Right cardiac atrium (tissue), 5 donors: Measurements from ENCODE around the gene PGA5. TPM values are rescaled to one million over a fixed set of nuclear protein-coding genes. Genes with fewer than 3 reads are reported as not detected.

Experiments used
- ATAC-seq, 2 donors: fragments of 200-7000 bp; cut with Tn5 transposase; one replicate each; pipeline versions ENCODE4 v1.8.0 to v1.9.1; 2020; ENCODE audit warnings: moderate library complexity in 2 of 2, mild to moderate bottlenecking in 1 of 2
- DNase-seq, 3 donors: peaks; one replicate each; pipeline ENCODE4 v3.0.0-alpha.2; 2020
- H3K27ac ChIP-seq: one replicate; pipeline ENCODE4 v1.5.1; 2013; ENCODE audit warnings: mild to moderate bottlenecking, low read length, control low read depth, moderate library complexity
- H3K27me3 ChIP-seq: one replicate; pipeline ENCODE4 v1.6.1; 2013; ENCODE audit not compliant: control insufficient read depth, insufficient read depth
- H3K4me1 ChIP-seq: one replicate; pipeline ENCODE4 v1.6.1; 2013; ENCODE audit warnings: low read length; ENCODE audit not compliant: control insufficient read depth, insufficient read depth
- H3K4me3 ChIP-seq: one replicate; pipeline ENCODE4 v1.5.1; 2013; ENCODE audit warnings: low read length, control low read depth
- H3K9me3 ChIP-seq: one replicate; pipeline ENCODE4 v1.6.1; 2013; ENCODE audit warnings: low read length; ENCODE audit not compliant: control insufficient read depth
- WGBS: extraction: QIAGEN DNeasy Blood & Tissue Kit; methylation state at CpG from one replicate; pipeline ENCODE4 v1.1.7; 2013; 5-methylcytosine and 5-hydroxymethylcytosine counted together
- intact Hi-C, 4 donors: fragments of 100-400 bp; cut with DNase I; formaldehyde crosslinking; loops; one replicate each; pipeline versions ENCODE4 v1.11.0 to v1.14.0; 2022 to 2023
- polyA plus RNA-seq: library from polyadenylated mRNA; stranded (reverse); fragments of 200-250 nt; gene quantifications from one replicate; pipeline ENCODE4 v1.2.3, GENCODE V29; 2013
- total RNA-seq, 4 donors: library from RNA; stranded (reverse); fragmentation: NEBNext Ultra II Directional; extraction: Animal tissue kit (Norgen Biotek cat#: 25700); gene quantifications; one replicate each; pipeline ENCODE4 v1.2.1, GENCODE V29; 2021
- donor health status: healthy with polysubstance abuse.
- donor health status: DM: no; HTN: yes; CAD: no.
- donor health status: DM: no; HTN: no; CAD: no.
- donor health status: DM: no; HTN: yes; CAD: no; lungs with severe emphysema.
- donor health status: DM: yes; HTN: yes; CAD: no.

Gene PGA5
- total and polyA plus RNA-seq, 5 donors: 0.54 to 3.6 (median 1.1) TPM

DNA sequence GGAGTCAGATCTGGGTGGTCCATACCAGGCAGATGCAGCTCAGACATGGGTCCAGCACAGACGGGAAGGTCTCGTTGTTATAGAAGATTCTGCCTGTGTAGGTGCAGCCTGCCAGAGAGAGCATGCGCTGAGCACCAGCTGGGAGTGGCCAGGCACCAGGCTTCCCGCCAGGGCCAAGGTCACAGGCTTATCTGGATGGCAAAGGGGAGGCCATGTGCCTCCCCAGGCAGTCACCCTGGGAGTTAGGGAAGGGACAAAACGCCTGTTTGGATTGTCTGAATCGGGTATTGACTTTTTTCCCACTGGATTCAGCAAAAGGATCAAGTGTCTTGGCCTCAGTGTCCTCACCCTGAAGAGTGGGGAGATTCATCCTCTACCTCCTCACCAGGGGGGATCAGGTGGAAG lies 26.5 kb downstream of the PGA5 start:
- DNase-seq (no peak), ATAC-seq (peak in 1 of 2 donors; percentile 39)
- intact Hi-C loops: no loop called here
- WGBS: 55% methylated on average over 6 of the region's 6 CpGs
- Histone ChIP-seq H3K27ac (no peak overlapping the region), H3K4me1 (no peaks in the 10 kb centered on the region), H3K4me3 (no peak overlapping the region), H3K9me3 (no peaks in the 10 kb centered on the region), H3K27me3 (no peaks in the 10 kb centered on the region)

DNA sequence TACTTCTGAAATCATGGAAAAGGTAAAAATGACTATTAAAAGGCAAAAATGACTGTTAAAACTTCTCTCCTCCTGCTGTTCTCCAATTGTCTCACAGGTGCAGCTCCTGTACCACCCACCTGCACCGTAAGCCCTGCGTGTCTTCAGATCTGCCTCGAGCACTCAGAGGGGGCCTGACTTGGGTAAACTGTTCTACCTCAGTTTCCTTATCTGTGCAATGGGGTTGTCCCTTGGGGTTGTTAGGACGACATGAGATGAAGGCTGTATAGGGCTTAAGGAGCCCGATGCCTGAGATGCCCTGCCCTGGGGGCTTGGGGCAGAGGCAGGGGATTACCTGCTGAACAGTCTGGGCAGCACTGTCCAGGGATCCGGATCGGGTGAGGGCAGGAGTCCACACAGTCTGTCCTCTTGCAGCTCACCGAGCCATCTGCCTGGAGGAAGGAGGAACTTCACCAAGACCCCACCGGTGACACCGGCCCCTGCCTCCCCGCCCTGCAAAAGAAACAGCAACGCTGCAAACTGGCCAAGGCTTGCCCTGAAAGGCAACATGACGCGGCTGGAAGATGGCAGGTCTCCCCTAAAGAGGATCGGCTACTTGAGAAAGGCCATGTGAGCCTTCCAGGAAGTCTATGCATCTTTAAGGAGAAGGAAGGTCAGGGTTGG lies 27.7 kb downstream of the PGA5 start:
- no peak for ATAC-seq
- H3K9me3 ChIP-seq: no peaks in the 10 kb centered on the region
- WGBS: 91% methylated on average over 15 of the region's 15 CpGs
- intact Hi-C loops: no loop called here
- no peaks in the 10 kb centered on the region for H3K27me3 ChIP-seq
- no peak overlapping the region for H3K4me3 ChIP-seq
- H3K27ac ChIP-seq: no peak overlapping the region
- no peaks in the 10 kb centered on the region for H3K4me1 ChIP-seq
- no peak for DNase-seq

DNA sequence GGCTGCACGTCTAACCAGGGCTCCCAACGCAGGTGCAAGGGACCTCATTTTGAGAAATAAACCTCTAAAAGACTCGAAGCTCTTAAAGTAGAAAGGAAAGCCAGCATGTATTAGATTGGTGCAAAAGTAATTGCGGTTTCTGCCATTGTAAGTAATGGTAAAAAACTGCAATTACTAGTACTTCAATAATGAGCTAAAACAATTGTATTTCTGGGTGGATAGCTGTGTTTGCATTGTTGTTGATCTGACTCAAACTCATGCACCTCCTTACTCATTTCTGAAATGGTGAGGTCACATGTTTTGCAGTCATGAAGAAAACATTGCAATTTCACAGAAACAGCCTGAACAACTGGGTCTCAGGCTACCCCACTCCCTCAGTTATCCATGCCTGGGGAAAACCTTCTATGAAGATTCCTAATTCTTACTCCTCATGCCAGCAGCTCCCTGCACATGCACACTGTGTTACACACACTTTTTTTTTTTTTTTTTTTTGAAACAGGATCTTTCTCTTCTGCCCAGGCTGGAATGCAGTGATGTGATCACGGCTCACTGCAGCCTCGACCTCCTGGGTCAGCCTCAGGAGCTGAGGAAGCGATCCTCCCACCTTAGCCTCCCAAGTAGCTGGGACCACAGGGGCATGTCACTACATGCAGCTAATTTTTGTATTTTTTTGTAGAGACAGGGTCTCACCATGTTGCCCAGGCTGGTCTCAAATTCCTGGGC lies 29.5 kb downstream of the PGA5 start:
- intact Hi-C loops: no loop called here
- 88% methylated on average over 7 of the region's 7 CpGs for WGBS
- H3K27ac ChIP-seq: no peak overlapping the region
- no peaks in the 10 kb centered on the region for H3K4me1 ChIP-seq
- H3K4me3 ChIP-seq: no peak overlapping the region
- ATAC-seq (no peak), DNase-seq (no peak)
- no peaks in the 10 kb centered on the region for H3K9me3 ChIP-seq
- no peaks in the 10 kb centered on the region for H3K27me3 ChIP-seq

DNA sequence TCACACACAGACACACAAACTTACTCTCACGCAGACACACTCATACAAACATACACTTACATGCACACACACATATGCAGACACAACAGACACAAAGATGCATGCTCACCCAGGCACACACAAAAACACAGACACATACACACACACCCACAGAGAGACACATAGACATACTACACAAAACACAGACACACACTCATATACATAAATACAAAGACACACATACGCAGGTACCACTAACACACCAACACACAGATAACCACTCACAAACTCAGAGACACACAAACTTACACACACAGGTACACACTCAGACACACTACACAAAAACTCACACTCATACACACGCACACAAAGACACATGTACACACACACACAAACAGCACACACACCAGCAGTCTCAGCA lies 31.8 kb downstream of the PGA5 start:
- 95% methylated on average over 3 of the region's 3 CpGs for WGBS
- intact Hi-C loops: no loop called here

DNA sequence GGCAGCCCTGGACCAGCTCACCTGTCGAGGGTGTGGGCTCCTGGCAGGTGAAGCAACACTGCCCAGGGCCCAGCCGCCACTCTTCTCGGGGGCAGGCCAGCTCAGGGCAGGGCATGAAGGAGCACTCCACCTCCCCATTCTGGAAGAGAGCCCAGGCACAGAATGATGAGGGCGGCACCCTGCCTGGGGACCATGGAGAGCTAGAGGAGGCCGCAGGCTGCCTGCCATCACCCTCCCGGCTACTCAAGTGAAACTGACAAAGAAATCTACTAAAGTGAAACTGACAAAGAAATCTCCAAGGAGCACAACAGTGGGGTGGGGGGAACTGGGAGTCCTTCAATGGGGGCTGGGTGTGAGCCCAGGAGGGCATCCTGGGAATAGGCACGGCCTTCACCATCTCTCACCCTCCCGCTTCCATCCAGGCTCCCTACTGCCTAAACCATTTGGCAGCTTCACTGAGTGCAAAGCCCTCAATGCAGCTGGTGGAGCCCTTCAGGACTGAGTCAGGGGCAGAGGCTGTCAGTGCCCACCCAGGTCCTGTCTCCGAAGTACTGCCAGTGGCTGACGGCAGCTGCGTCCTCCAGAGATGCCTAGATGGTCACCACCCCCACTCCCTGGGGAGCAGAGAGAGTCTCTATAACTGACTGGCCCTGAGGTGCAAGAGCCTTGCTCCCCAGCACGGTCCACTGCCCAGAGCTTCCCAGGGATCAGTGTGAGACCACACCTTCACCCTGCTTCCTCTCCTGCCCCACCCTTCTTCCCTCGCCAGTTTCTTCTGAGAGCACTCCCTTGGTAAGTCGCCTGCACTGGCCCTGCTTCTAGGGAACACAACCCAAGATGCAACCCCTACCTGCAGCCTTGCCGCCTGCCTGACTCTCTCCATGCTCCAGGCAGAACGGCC lies 32.5 kb downstream of the PGA5 start:
- DNase-seq (no peak), ATAC-seq (peak; percentile 22 to 37)
- 77% methylated on average over 16 of the region's 16 CpGs for WGBS
- no peak overlapping the region for H3K27ac ChIP-seq
- no peak overlapping the region for H3K4me3 ChIP-seq
- no peaks in the 10 kb centered on the region for H3K9me3 ChIP-seq
- H3K27me3 ChIP-seq: no peaks in the 10 kb centered on the region
- no peaks in the 10 kb centered on the region for H3K4me1 ChIP-seq
- intact Hi-C loops: no loop called here

More for the DNA sequence above, 31.8 kb downstream of the PGA5 start:
- Histone ChIP-seq H3K4me3 (no peak overlapping the region), H3K9me3 (no peaks in the 10 kb centered on the region), H3K27me3 (no peaks in the 10 kb centered on the region), H3K4me1 (no peaks in the 10 kb centered on the region), H3K27ac (no peak overlapping the region)
- DNase-seq (no peak), ATAC-seq (no peak)

DNA sequence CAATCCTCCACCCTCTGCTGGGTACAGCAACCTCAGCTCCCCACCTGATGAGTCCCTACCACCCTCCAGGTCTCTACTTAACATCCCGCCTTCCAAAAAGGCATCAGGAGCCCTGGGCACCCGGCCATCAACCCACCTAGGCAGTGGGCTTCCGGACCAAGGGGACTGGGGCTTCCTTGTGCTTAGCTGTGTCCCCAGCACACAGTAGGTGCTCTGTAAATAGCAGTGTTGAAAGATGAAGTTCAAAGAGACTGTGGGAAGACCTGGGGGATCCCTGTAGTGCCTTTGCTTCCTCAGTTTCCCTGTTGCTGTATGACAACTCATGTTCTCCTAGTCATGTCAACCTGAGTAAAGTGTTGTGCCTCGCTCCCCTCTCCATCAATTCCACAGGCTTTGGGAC lies 33.1 kb downstream of the PGA5 start:
- Histone ChIP-seq H3K4me1 (no peaks in the 10 kb centered on the region), H3K9me3 (no peaks in the 10 kb centered on the region), H3K4me3 (no peak overlapping the region), H3K27me3 (no peaks in the 10 kb centered on the region), H3K27ac (no peak overlapping the region)
- 94% methylated on average over 4 of the region's 4 CpGs for WGBS
- DNase-seq (no peak), ATAC-seq (no peak)
- intact Hi-C loops: no loop called here

DNA sequence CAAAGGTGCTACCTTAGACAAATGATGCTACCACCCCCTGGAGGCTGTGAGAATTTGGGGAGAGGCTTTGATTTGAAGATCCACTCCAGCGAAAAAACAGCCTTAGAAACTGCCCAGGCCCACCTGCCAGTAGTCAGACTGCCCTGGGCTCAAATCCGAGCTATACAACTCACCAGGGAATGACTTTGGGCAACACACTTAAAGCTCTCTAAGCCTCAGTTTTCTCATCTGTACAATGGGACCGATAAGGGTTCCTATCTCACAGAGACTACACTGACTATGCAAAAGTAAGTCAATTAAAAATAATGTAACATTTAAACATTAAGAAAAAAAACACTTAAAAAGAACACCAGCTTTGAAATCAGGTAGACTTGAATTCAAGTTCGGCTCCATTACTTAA lies 34.2 kb downstream of the PGA5 start:
- Histone ChIP-seq H3K27ac (no peak overlapping the region), H3K27me3 (no peaks in the 10 kb centered on the region), H3K9me3 (no peaks in the 10 kb centered on the region), H3K4me1 (no peaks in the 10 kb centered on the region), H3K4me3 (no peak overlapping the region)
- WGBS: 93% methylated on average over 4 of the region's 4 CpGs
- ATAC-seq (no peak), DNase-seq (no peak)
- intact Hi-C loops: no loop called here

DNA sequence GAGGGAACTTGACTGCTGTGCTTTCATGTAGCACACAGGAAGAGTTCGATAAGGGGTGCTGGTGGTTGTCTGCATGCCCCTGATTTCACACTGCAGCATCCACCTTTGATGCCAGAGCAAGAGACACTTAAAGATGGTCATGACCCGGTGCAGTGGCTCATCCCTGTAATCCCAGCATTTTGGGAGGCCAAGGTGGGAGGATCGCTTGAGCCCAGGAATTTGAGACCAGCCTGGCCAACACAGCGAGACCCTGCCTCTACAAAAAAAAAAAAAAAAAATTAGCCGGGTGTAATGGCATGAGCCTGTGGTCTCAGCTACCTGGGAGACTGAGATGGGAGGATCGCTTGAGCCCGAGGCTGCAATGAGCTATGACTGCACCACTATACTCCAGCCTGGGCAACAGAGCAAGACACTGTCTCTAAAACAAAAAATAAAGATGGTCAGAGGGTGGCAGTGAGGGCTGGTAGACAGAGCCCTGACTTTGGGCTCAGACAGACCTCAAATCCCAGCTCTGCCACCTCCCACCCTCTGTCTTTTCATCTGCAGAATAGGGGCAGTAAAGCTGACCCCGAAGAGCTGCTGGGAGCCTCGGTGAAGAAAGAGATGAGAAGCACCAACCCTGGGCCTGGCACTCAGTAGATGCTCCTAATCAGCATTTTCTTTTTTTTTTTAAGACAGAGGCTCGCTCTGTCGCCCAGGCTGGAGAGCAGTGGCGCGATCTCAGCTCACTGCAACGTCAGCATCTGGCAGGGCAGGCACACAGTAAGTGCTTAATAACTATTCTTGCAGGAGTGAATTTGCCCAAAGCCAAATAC lies 36.4 kb downstream of the PGA5 start:
- no peak for ATAC-seq

DNA sequence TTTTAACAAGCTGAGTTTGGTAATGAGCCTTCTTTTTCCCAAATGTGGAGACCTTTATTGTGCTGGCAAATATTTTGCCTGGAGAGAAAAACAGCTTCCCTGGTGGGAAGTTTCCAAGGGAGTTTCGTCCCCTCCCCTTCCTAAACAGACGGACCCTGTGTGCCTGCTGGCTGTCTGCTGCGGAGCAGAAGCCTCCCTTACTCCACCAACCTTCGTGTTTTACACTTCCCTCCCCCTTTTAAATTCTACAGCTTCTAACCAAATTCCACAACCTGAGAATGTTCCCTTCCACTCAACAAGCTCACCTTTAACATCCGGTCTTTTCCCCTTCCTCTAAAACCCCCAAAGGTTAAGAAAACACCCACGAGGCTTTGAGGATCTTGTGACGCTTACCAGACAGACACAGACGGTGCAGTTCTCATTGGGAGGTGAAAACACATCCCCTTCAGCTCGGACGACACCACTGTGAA lies 37.1 kb downstream of the PGA5 start:
- no peaks in the 10 kb centered on the region for H3K27me3 ChIP-seq
- H3K4me1 ChIP-seq: no peaks in the 10 kb centered on the region
- ATAC-seq (no peak), DNase-seq (no peak)
- H3K27ac ChIP-seq: no peak overlapping the region
- H3K4me3 ChIP-seq: no peak overlapping the region
- intact Hi-C loops: no loop called here
- WGBS: 56% methylated on average over 10 of the region's 10 CpGs
- no peaks in the 10 kb centered on the region for H3K9me3 ChIP-seq

More for the DNA sequence above, 36.4 kb downstream of the PGA5 start:
- Histone ChIP-seq H3K27ac (no peak overlapping the region), H3K4me3 (no peak overlapping the region), H3K27me3 (no peaks in the 10 kb centered on the region), H3K4me1 (no peaks in the 10 kb centered on the region), H3K9me3 (no peaks in the 10 kb centered on the region)
- DNase-seq: no peak
- intact Hi-C loops: no loop called here
- WGBS: 85% methylated on average over 14 of the region's 14 CpGs

DNA sequence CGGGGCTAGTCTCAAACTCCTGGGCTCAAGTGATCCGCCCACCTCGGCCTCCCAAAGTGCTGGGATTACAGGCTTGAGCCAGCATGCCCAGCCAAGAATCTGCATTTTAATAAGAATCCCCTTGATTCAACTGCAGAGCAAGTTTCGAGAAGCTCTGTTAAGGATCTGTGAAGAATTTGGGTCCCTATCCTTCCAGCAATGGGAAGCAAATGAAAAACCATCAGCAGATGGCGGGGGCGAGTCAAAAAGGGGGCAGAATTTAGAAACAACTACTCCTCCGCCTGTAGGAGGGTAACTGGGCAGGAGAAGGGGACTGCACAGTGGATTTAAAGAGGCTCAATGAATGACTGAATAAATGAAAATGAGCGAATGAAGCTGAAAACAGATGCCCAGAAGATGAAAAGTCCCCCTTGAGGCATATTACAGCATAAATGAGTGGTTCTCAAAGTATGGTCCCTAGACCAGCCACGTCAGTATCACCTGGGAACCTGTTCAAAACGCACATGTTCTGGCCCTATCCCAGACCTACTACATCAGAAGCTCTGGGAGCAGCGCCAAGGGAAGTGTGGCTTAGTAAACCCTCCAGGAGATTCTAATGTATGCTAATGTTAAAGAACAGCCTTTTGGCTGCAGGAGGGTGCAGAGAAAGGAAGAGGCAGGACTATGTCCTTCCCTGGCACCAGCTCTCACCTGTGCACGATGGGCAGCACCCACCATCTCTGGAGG lies 39.1 kb downstream of the PGA5 start:
- no peak for ATAC-seq
- H3K4me1 ChIP-seq: no peaks in the 10 kb centered on the region
- H3K4me3 ChIP-seq: no peak overlapping the region
- no peak overlapping the region for H3K27ac ChIP-seq
- intact Hi-C loops: no loop called here
- no peak for DNase-seq
- no peaks in the 10 kb centered on the region for H3K9me3 ChIP-seq
- no peaks in the 10 kb centered on the region for H3K27me3 ChIP-seq
- WGBS: 87% methylated on average over 12 of the region's 12 CpGs
